Keratinocyte (primary cell): Measurements from ENCODE around the gene TMEM106B.

Experiments used
- EZH2 ChIP-seq: IDR thresholded peaks from one replicate; pipeline ENCODE4 v1.6.1; 2012; ENCODE audit warnings: inconsistent platforms, mild to moderate bottlenecking, low read length, moderate library complexity
- TF ChIP-seq, protein P1 (sequence below), 3 experiments: IDR thresholded peaks in 1 of 3; conservative IDR thresholded peaks in 1 of 3; optimal IDR thresholded peaks in 1 of 3; 2 replicates in 2 of 3; 3 replicates in 1 of 3; pipeline versions ENCODE3 to v1.5.1; 2011; ENCODE audit warnings: low read length in 3 of 3, mild to moderate bottlenecking in 3 of 3, moderate library complexity in 2 of 3, control low read depth in 1 of 3, inconsistent platforms in 1 of 3; ENCODE audit not compliant: insufficient read depth in 2 of 3; ENCODE audit errors: extremely low read depth in 1 of 3

- TF ChIP-seq, protein P1, sequence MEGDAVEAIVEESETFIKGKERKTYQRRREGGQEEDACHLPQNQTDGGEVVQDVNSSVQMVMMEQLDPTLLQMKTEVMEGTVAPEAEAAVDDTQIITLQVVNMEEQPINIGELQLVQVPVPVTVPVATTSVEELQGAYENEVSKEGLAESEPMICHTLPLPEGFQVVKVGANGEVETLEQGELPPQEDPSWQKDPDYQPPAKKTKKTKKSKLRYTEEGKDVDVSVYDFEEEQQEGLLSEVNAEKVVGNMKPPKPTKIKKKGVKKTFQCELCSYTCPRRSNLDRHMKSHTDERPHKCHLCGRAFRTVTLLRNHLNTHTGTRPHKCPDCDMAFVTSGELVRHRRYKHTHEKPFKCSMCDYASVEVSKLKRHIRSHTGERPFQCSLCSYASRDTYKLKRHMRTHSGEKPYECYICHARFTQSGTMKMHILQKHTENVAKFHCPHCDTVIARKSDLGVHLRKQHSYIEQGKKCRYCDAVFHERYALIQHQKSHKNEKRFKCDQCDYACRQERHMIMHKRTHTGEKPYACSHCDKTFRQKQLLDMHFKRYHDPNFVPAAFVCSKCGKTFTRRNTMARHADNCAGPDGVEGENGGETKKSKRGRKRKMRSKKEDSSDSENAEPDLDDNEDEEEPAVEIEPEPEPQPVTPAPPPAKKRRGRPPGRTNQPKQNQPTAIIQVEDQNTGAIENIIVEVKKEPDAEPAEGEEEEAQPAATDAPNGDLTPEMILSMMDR (optimal IDR thresholded peaks at IDR 0.05 in 1 of 3, IDR thresholded peaks at IDR 0.05 in 1 of 3, conservative IDR thresholded peaks at IDR 0.05 in 1 of 3; ENCODE audit: extremely low read depth in 1 of 3, insufficient read depth in 2 of 3, low read length in 3 of 3): no peak
- no peak for TF ChIP-seq EZH2
Observed at GRCh38 chr7:12281038-12281437, 69.9 kb downstream of the TMEM106B start.
